ENCODE measurements around the gene LZTFL1.

The LZTFL1 gene

DNA sequence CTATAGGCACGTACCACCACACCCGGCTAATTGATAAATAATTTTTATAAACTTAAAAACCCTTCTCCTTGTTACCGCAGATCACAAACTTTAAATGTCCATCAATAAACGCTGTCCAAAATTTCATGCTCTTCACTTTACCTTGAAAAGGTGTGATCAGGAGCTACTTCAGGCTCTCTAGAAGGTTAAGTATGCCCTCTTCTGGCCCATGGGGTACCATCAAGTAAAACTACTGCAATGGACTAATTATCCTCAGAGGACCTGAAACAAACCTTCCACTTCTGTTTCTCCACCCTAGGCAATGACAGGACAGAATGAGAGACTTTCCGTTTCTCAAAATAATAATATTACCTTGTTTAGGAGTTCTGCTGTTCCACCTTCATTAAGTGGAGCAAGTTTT is 9.2 kb downstream of the LZTFL1 start:
- TF ChIP-seq, protein P1, sequence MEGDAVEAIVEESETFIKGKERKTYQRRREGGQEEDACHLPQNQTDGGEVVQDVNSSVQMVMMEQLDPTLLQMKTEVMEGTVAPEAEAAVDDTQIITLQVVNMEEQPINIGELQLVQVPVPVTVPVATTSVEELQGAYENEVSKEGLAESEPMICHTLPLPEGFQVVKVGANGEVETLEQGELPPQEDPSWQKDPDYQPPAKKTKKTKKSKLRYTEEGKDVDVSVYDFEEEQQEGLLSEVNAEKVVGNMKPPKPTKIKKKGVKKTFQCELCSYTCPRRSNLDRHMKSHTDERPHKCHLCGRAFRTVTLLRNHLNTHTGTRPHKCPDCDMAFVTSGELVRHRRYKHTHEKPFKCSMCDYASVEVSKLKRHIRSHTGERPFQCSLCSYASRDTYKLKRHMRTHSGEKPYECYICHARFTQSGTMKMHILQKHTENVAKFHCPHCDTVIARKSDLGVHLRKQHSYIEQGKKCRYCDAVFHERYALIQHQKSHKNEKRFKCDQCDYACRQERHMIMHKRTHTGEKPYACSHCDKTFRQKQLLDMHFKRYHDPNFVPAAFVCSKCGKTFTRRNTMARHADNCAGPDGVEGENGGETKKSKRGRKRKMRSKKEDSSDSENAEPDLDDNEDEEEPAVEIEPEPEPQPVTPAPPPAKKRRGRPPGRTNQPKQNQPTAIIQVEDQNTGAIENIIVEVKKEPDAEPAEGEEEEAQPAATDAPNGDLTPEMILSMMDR (IDR thresholded peaks at IDR 0.05; ENCODE audit: control insufficient read depth, insufficient read depth, low read depth, low read length, missing control alignments), result peak; percentile 28
- H3K4me3 ChIP-seq (ENCODE audit: control insufficient read depth, low read depth, low read length), result no peak overlapping the region
- no peak for DNase-seq (ENCODE audit: low read depth)

DNA sequence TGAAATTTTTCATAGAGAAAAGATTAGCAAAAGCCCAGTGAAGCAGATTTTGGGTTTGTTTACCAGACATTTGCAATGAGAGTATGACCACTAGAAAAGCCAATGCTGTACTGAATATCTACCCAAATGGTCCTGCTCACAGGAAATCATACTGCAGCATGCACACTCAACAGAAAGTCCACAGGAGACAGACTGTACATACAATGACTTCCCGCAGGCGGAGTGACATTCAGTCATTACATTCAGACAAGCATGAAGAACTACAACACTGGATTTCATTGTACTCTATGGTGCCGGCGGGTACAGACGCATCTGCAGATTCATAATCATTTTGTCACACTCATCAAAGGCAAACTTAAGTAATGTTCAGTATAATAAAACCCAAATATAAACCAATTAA is 11.8 kb downstream of the LZTFL1 start:
- H3K4me3 ChIP-seq (ENCODE audit: control insufficient read depth, low read depth, low read length), result no peak overlapping the region
- DNase-seq (ENCODE audit: low read depth), result no peak
- TF ChIP-seq, protein P1 (IDR thresholded peaks at IDR 0.05; ENCODE audit: control insufficient read depth, insufficient read depth, low read depth, low read length, missing control alignments), result no peak

DNA sequence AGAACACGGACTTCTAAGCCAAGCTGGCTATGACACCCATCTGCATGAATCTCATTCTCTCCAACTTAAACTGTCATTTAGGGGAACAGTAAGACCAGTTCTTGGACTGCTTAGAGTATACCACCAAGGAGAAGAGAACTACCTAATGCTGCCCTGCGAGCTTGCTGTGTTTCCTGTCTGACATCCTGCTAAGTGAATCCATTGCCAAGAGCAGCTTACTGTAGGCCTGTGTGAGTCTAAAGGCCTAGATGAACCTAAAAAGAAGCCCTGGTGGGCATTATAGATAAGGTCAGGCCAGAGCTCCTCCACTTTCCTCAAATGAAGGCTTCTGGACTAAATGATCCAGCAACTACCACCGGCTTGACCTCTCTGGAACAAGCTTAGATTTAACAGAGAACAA is 15.0 kb downstream of the LZTFL1 start:
- H3K4me3 ChIP-seq (ENCODE audit: control insufficient read depth, low read depth, low read length), result no peak overlapping the region
- DNase-seq (ENCODE audit: low read depth), result no peak
- TF ChIP-seq, protein P1 (IDR thresholded peaks at IDR 0.05; ENCODE audit: control insufficient read depth, insufficient read depth, low read depth, low read length, missing control alignments), result no peak

DNA sequence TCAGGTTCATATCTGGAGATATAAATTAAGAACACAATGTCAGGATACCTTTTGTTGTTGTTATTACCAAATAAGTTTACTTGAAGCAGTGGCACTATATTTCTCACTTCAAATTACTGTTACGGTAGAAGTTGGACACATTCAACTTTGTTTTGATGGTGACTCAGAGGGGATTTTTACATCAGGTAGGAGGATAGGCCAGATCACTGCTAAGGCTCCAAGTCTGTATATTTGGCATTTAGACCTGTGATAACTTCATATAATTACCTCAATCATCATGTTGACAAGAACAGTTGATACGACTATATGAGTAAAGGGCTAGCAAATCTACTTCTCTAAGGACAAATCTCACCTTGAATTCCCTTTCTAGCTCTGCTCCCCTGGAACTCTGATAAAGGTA is 15.6 kb downstream of the LZTFL1 start:
- DNase-seq (ENCODE audit: low read depth), result no peak
- TF ChIP-seq, protein P1 (IDR thresholded peaks at IDR 0.05; ENCODE audit: control insufficient read depth, insufficient read depth, low read depth, low read length, missing control alignments), result no peak
- no peak overlapping the region for H3K4me3 ChIP-seq (ENCODE audit: control insufficient read depth, low read depth, low read length)

DNA sequence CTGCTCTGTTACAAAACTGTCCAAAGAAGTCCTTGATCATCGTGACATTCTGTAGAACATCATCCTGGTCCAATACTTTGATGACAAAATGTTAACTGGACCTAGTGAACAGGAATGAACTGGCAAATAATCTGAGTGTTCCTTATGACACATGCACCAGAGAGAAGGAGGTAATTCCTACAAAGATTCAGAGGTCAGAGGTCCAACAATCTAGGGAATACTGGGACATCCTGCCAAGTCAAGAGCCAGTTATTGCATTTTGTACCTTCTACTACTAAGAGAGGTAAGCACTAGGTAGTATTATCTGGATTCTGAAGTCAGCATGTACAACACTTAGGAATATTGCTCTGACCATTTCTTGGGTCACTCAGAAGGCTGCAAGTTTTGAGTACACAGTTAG is 20.8 kb downstream of the LZTFL1 start:
- no peak overlapping the region for H3K4me3 ChIP-seq (ENCODE audit: control insufficient read depth, low read depth, low read length)
- DNase-seq (ENCODE audit: low read depth), result no peak
- TF ChIP-seq, protein P1 (IDR thresholded peaks at IDR 0.05; ENCODE audit: control insufficient read depth, insufficient read depth, low read depth, low read length, missing control alignments), result no peak

DNA sequence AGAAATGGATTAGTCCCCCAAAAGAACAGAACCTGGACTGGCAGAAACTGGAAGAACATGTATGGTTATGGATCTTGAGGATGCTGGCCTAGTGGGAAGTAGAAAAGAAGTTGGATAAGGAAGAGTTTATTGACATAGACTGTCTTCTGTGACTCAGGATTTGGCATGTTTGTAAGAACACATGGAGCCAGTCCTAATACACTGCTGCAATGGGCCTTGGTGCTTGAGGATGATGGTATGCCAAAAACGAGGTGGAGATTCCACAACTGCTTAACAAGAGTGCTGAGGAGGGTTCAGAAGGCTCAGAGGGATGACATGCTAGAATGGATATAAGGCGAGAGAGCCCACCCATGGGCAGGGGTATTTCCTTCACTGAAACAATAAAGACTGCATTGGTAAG is 22.4 kb downstream of the LZTFL1 start:
- TF ChIP-seq, protein P1 (IDR thresholded peaks at IDR 0.05; ENCODE audit: control insufficient read depth, insufficient read depth, low read depth, low read length, missing control alignments), result no peak
- DNase-seq (ENCODE audit: low read depth), result no peak
- H3K4me3 ChIP-seq (ENCODE audit: control insufficient read depth, low read depth, low read length), result no peak overlapping the region
